HL-60/S4 treated with phorbol 12-myristate 13-acetate at 8.2 ng/mL for 4 days and 3 days (cell line): ENCODE measurements around the gene SRSF9.

ENCODE experiments used
- in situ Hi-C: fragments of 300-500 bp; cut with MboI; formaldehyde crosslinking; loops from 2 replicates; pipeline ENCODE4 v1.15.0; 2022; ENCODE audit warnings: low sequenced_read_pairs

The SRSF9 gene

DNA sequence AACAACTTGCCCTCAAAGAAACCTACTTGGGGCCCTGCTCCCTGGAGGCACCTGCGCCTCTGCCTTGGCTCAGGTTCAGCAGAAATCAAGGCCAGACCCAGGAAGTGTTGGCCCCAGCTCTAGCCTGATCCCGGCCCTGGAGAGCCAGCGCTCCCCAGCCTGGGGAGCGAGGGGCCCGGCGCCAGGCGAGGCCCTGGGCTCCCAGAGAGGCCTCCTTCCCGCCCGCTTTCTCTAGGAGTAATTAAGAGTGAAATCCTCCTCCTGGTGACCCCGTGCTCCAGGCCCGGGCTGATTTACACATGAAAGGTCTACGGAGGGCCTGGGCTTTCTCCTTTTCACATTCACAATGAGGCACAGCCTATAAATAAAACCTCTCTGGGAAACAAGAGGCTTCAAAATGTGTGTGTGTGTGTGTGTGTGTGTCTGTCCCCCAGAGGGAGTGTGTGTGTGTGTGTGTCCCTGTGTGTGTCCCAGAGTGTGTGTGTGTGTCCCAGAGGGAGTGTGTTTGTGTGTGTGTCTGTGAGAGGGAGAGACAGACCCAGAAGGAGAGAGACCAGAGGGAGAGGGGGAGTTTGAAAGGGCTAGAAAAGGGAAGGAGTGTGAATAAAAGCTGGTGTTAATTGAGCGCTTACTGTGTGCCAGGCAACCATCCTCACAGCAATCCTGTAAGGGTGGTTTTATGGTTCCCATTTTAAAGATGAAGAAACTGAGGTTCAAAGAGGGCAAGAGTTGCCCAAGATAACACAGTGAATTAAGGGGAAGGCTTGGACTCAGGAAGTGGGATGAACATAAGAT lies 55.5 kb downstream of the SRSF9 start:
- in situ Hi-C loops: no loop called here

DNA sequence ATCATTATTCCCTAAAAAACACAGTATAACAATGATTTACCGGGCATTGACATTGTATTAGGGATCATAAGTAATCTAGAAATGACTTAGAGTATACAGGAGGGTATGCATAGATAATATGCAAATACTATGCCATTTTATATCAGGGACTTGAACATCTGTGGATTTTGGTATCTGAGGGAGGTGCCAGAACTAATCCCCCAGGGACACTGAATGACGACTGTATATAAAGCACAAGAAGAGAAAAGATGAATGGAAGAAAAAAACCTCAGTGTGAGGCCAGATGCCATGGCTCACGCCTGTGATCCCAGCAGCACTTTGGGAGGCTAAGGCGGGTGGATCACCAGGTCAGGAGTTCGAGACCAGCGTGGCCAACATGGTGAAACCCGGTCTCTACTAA lies 57.1 kb downstream of the SRSF9 start:
- in situ Hi-C loops: no loop called here
